Right lobe of liver (tissue), 4 donors: Measurements from ENCODE around the gene C6orf136.

Experiments used
- CTCF ChIP-seq, 4 donors: fragments of 200-600 bp in 3 of 4; fragments of 450-650 bp in 1 of 4; IDR thresholded peaks; one replicate each; pipeline versions ENCODE4 v1.5.1 to v1.8.0; 2016 to 2022; ENCODE audit warnings: antibody characterized with exemption in 4 of 4, mild to moderate bottlenecking in 2 of 4
- POLR2A ChIP-seq: fragments of 450-650 bp; IDR thresholded peaks from one replicate; pipeline ENCODE4 v1.6.1; 2017; ENCODE audit warnings: antibody characterized with exemption, mild to moderate bottlenecking
- donor health status: DM: no; HTN: no; CAD: no.
- donor health status: DM: no; HTN: no; CAD: no.
- donor health status: DM: no; HTN: yes; CAD: no.

GRCh38 chr6:30615219-30615957 is 31.5 kb upstream of the C6orf136 start:
- TF ChIP-seq CTCF (IDR thresholded peaks at IDR 0.05): no peak
- TF ChIP-seq POLR2A: no peak
